Uterus (tissue), 2 donors: ENCODE data around the gene SH3GL3.

Source experiments
- POLR2A ChIP-seq, 2 donors: fragments of 450-650 bp; IDR thresholded peaks; one replicate each; pipeline ENCODE4 v1.6.1; 2016; ENCODE audit warnings: antibody characterized with exemption in 2 of 2, mild to moderate bottlenecking in 1 of 2, moderate library complexity in 1 of 2
- TF ChIP-seq, protein P1 (sequence below), 4 experiments: fragments of 200-600 bp in 2 of 4; fragments of 450-650 bp in 2 of 4; sonication (generic) in 2 of 4; IDR thresholded peaks; one replicate each; pipeline ENCODE4 v1.5.1; 2016 to 2019; ENCODE audit warnings: antibody characterized with exemption in 4 of 4, mild to moderate bottlenecking in 2 of 4, moderate library complexity in 1 of 4

DNA sequence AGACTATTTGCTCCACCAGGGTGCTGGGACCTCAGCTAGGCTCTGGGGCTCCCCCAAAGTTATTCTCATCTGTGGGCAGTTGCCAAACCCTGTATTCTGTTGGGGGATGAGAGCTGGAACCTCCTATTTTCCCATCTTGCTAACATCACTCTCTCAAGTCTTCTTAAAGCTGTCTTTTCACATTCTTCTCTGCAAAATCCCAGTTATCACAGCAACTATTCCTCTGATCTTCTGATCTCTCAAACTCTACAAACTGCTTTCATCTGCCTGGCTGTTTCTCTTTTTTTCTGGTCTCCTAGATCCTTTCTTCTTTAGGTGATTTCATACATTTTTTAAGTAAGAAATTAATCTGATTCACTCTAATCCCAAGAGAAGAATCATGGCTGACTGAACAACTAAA, 196.1 kb downstream of the SH3GL3 start:
- TF ChIP-seq, protein P1, sequence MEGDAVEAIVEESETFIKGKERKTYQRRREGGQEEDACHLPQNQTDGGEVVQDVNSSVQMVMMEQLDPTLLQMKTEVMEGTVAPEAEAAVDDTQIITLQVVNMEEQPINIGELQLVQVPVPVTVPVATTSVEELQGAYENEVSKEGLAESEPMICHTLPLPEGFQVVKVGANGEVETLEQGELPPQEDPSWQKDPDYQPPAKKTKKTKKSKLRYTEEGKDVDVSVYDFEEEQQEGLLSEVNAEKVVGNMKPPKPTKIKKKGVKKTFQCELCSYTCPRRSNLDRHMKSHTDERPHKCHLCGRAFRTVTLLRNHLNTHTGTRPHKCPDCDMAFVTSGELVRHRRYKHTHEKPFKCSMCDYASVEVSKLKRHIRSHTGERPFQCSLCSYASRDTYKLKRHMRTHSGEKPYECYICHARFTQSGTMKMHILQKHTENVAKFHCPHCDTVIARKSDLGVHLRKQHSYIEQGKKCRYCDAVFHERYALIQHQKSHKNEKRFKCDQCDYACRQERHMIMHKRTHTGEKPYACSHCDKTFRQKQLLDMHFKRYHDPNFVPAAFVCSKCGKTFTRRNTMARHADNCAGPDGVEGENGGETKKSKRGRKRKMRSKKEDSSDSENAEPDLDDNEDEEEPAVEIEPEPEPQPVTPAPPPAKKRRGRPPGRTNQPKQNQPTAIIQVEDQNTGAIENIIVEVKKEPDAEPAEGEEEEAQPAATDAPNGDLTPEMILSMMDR (IDR thresholded peaks at IDR 0.05) = no peak
- no peak for TF ChIP-seq POLR2A (IDR thresholded peaks at IDR 0.05)
